Measurements from ENCODE around the gene SOCS1. TPM values are rescaled to one million over a fixed set of nuclear protein-coding genes. Genes with fewer than 3 reads are reported as not detected.

Gene SOCS1
- total and polyA plus RNA-seq, 2 donors (not counting 1 experiment from before 2014, with no cell fraction given) = 29.7 to 107 TPM

DNA sequence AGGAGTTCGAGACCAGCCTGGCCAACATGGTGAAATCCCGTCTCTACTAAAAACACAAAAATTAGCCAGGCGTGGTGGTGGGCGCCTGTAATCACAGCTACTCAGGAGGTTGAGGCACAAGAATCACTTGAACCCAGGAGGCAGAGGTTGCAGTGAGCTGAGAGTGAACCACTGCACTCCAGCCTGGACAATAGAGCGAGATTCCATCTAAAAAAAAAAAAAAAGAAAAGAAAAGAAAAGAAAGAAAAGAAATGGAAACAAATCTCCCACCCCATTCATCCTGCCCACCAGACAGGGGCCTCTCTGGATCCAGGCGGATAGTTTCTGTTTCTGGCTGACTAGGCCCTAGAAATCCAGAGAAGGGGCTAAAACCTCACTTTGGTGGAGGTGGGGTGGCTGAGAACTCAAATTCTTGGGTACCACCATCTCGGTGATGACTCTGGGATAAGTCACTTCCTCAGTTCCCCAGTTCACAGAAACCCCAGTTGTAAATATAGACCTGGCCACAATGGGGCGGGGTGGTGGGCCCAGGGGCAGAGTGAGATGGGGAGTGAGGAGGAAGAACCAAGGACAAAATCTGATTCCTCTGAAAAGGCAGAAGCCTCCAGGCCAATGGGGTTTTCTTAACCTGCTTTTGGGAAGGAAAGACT lies 22.2 kb downstream of the SOCS1 start:
- H3K27ac ChIP-seq (ENCODE audit: low read length in 2 of 2) = no peak overlapping the region
- H3K4me1 Mint-ChIP-seq = peaks cover 32% of the 10 kb centered on the region
- no peak for DNase-seq
- no peaks in the 10 kb centered on the region for H3K9me3 Mint-ChIP-seq (ENCODE audit: insufficient read depth)
- no peak for ATAC-seq (ENCODE audit: low read depth)
- peak overlapping the region; percentile 57 for H3K9ac ChIP-seq (ENCODE audit: low read length)
- no peak overlapping the region for H2AFZ ChIP-seq (ENCODE audit: insufficient read depth, low read depth, low read length, poor library complexity, severe bottlenecking)
- no peaks in the 10 kb centered on the region for H4K20me1 ChIP-seq (ENCODE audit: control insufficient read depth, insufficient read depth, low read length, poor library complexity, severe bottlenecking)
- H3K27ac Mint-ChIP-seq = peak overlapping the region; percentile 68
- H3K27me3 Mint-ChIP-seq = no peaks in the 10 kb centered on the region
- no peak overlapping the region for H3K4me3 ChIP-seq (ENCODE audit: control extremely low read depth in 1 of 5, extremely low read depth in 1 of 5, insufficient read depth in 1 of 5, low read depth in 2 of 5, low read length in 4 of 5)
- 54% methylated on average over 5 of the region's 8 CpGs for WGBS (ENCODE audit: insufficient coverage)
- H3K9me3 ChIP-seq (ENCODE audit: control extremely low read depth in 1 of 3, control insufficient read depth in 2 of 3, insufficient read depth in 1 of 3, low read length in 2 of 3) = no peaks in the 10 kb centered on the region
- intact Hi-C loops (cut with micrococcal nuclease) = loop anchor here (2.0 kb wide), 1 partner anchor 19 kb away; no protein-coding TSS in a partner anchor
- no peaks in the 10 kb centered on the region for H3K79me2 ChIP-seq (ENCODE audit: control insufficient read depth, insufficient read depth, low read length)
- H3K36me3 ChIP-seq (replicated peaks in 1 of 2; ENCODE audit: control extremely low read depth in 1 of 2, control insufficient read depth in 1 of 2, extremely low read depth in 1 of 2, insufficient read depth in 2 of 2, low read length in 1 of 2) = no peaks in the 10 kb centered on the region
- H3K4me2 ChIP-seq (replicated peaks; ENCODE audit: low read depth, low read length, poor library complexity, severe bottlenecking) = peak overlapping the region; percentile 92
- peaks cover 16 to 19% of the 10 kb centered on the region in 2 donors for H3K4me1 ChIP-seq (ENCODE audit: control insufficient read depth in 2 of 2, insufficient read depth in 2 of 2, low read length in 2 of 2)
- POLR2A ChIA-PET = no interaction called here
- CTCF ChIA-PET = interaction anchor here (0.7 to 2.1 kb wide), 5 partner anchors 9 to 153 kb away, joined by 3 to 9 read pairs (median 3); partner anchors contain the start of gene SOCS1
- no peak for TF ChIP-seq EZH2 (IDR thresholded peaks at IDR 0.05; ENCODE audit: borderline replicate concordance, insufficient read depth, low read depth, low read length, poor library complexity, severe bottlenecking)
- no peak for TF ChIP-seq CTCF (IDR thresholded peaks at IDR 0.05)
- H3K27me3 ChIP-seq (replicated peaks in 1 of 4; ENCODE audit: control extremely low read depth in 1 of 4, control insufficient read depth in 3 of 4, insufficient read depth in 4 of 4, low read length in 3 of 4) = no peaks in the 10 kb centered on the region
- peak overlapping the region; percentile 71 for H3K4me3 Mint-ChIP-seq

Data from B cell (primary cell).